ENCODE measurements around the gene NDUFA1. TPM values are rescaled to one million over a fixed set of nuclear protein-coding genes. Genes with fewer than 3 reads are reported as not detected.
A peak's percentile ranks its signal among the peaks of the same experiment; 100 is the strongest.
"Not testable (repeated sequence)": the region's sequence is repeated elsewhere in the genome, so short reads cannot be mapped to it uniquely, and the experiment has no call there.

NDUFA1 gene
- total and polyA plus RNA-seq, 2 donors from 2014 or later, result 114 to 512 TPM

DNA sequence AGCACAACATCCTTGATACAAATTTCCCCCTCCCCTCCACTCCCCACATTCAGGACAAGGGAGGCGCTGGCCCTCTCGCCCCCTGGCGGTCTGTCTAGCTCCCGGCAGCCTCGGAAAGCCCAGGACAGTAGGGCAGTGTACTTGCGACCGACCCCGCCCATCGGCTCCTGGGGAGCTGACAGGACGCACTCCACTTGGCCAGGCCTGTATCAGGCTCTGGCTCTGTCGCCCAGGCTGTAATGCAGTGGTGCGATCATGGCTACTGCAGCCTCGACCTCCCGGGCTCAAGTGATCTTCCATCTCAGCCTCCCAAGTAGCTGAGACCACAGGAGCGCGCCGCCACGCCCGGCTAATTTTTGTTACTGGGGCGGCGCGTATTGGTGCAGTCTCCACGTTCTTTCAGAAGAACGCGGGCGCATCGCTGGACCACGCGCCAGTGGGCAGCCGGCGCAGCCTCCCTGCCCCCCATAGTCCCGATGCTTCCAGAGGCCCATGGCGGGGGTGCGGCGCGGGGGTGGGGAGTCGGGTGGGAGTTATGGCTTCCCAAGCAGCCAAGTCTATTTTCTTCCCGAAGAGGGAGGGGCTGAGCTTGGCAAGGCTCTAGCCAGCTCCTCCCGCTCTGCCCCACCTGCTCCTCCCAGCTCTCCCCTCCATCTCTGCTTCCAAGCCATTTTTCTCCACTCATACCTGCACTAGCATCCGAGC is 16.2 kb downstream of the NDUFA1 start:
- intact Hi-C loops (cut with DNase I), result no loop called here
- FAIRE-seq (no peak), DNase-seq (peak; percentile 69 to 85 (median 76))
- no peak overlapping the region for H3K27ac ChIP-seq (ENCODE audit: low read depth in 2 of 2, low read length in 2 of 2)
- no peaks in the 10 kb centered on the region for H3K36me3 ChIP-seq (ENCODE audit: control insufficient read depth in 2 of 3, insufficient read depth in 3 of 3, low read length in 3 of 3)
- H3K4me1 ChIP-seq (ENCODE audit: control insufficient read depth in 2 of 3, insufficient read depth in 2 of 3, low read depth in 1 of 3, low read length in 3 of 3), result no peaks in the 10 kb centered on the region
- H3K9me3 ChIP-seq (ENCODE audit: control insufficient read depth in 2 of 3, insufficient read depth in 1 of 3, low read length in 3 of 3), result no peaks in the 10 kb centered on the region
- TF ChIP-seq, protein P1, sequence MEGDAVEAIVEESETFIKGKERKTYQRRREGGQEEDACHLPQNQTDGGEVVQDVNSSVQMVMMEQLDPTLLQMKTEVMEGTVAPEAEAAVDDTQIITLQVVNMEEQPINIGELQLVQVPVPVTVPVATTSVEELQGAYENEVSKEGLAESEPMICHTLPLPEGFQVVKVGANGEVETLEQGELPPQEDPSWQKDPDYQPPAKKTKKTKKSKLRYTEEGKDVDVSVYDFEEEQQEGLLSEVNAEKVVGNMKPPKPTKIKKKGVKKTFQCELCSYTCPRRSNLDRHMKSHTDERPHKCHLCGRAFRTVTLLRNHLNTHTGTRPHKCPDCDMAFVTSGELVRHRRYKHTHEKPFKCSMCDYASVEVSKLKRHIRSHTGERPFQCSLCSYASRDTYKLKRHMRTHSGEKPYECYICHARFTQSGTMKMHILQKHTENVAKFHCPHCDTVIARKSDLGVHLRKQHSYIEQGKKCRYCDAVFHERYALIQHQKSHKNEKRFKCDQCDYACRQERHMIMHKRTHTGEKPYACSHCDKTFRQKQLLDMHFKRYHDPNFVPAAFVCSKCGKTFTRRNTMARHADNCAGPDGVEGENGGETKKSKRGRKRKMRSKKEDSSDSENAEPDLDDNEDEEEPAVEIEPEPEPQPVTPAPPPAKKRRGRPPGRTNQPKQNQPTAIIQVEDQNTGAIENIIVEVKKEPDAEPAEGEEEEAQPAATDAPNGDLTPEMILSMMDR (IDR thresholded peaks at IDR 0.05; ENCODE audit: borderline replicate concordance, extremely low read depth, insufficient read depth), result peak; percentile 28
- peak overlapping the region in 1 of 3 donors; percentile 39 for H3K4me3 ChIP-seq (ENCODE audit: low read length in 3 of 3)
- no peak overlapping the region for H3K9ac ChIP-seq (ENCODE audit: low read length in 3 of 3)
- H3K27me3 ChIP-seq (ENCODE audit: control insufficient read depth, insufficient read depth, low read length), result no peaks in the 10 kb centered on the region

DNA sequence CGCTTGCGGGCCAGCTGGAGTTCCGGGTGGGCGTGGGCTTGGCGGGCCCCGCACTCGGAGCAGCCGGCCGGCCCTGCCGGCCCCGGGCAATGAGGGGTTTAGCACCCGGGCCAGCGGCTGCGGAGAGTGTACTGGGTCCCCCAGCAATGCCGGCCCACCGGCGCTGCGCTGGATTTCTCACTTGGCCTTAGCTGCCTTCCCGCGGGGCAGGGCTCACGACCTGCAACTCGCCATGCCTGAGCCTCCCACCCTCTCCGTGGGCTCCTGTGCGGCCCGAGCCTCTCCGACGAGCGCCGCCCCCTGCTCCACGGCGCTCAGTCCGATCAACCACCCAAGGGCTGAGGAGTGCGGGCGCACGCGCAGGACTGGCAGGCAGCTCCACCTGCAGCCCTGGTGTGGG is 19.0 kb downstream of the NDUFA1 start:
- H3K9ac ChIP-seq (ENCODE audit: low read length in 3 of 3); H3K4me3 ChIP-seq (ENCODE audit: low read length in 3 of 3); intact Hi-C loops (cut with DNase I); H3K4me1 ChIP-seq (ENCODE audit: control insufficient read depth in 2 of 3, insufficient read depth in 2 of 3, low read depth in 1 of 3, low read length in 3 of 3); H3K36me3 ChIP-seq (ENCODE audit: control insufficient read depth in 2 of 3, insufficient read depth in 3 of 3, low read length in 3 of 3); FAIRE-seq; H3K27me3 ChIP-seq (ENCODE audit: control insufficient read depth, insufficient read depth, low read length); DNase-seq; H3K9me3 ChIP-seq (ENCODE audit: control insufficient read depth in 2 of 3, insufficient read depth in 1 of 3, low read length in 3 of 3); H3K27ac ChIP-seq (ENCODE audit: low read depth in 2 of 2, low read length in 2 of 2): not testable (repeated sequence)

DNA sequence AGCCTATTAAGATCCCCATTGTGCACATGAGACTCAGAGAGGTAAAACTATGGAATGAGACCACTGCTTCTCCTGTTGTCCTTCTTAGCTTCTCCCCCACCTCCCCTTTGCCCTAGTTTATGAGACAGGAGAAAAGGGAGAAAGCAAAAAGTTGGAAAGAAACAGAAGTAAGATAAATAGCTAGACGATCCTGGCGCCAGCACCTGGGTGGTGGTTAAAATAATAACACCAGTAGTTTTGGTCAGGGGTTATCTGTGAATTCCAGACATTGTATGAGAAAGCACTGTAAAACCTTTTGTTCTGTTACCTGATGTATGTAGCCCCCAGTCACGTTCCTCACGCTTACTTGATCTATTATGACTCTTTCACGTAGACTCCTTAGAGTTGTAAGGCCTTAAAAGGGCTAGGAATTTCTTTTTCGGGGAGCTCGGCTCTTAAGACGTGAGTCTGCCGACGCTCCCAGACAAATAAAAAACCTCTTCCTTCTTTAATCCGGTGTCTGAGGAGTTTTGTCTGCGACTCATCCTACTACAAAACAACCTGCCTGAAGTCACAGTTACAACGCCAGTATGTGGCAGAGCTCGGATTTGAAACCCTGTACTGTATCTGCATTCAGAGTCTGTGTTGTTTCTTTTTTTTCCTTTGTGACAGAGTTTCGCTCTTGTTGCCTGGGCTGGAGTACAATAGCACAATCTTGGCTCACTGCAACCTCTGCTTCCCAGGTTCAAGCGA is 20.5 kb downstream of the NDUFA1 start:
- H3K27me3 ChIP-seq (ENCODE audit: control insufficient read depth, insufficient read depth, low read length); intact Hi-C loops (cut with DNase I); H3K4me3 ChIP-seq (ENCODE audit: low read length in 3 of 3); FAIRE-seq; H3K9me3 ChIP-seq (ENCODE audit: control insufficient read depth in 2 of 3, insufficient read depth in 1 of 3, low read length in 3 of 3); H3K4me1 ChIP-seq (ENCODE audit: control insufficient read depth in 2 of 3, insufficient read depth in 2 of 3, low read depth in 1 of 3, low read length in 3 of 3); H3K36me3 ChIP-seq (ENCODE audit: control insufficient read depth in 2 of 3, insufficient read depth in 3 of 3, low read length in 3 of 3); H3K27ac ChIP-seq (ENCODE audit: low read depth in 2 of 2, low read length in 2 of 2); H3K9ac ChIP-seq (ENCODE audit: low read length in 3 of 3): not testable (repeated sequence)
- peak in 1 of 5 donors; percentile 8 for DNase-seq

DNA sequence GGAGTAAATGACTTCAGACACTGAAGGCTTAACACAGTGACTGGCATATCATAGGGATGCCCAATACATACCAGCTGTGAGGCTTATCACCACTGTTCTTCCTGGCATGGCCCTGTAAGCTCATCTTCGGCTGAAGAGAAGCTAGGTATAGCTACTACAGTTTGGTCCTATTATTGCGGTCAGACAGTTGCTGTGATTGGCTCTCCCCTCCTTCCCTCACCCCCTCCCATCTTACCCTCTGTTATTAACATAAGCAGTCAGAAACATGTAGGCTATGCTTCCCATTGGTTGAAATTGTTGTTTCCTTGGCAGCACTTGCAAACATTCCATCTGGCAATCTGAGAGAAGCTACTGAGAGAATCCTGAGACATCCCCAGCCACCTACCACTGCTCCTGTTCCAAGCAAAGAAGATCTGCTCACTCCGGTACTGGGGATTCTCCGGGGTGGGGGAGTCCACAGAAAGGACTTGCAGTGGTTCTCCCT is 24.3 kb downstream of the NDUFA1 start, which contains the start of gene AKAP14:
TSS of gene AKAP14 (plus strand) at position 51 of the 484 bp plus-strand sequence. CDS start 7,331 bp downstream, outside the sequence.
- H3K27me3 ChIP-seq (ENCODE audit: control insufficient read depth, insufficient read depth, low read length), result no peaks in the 10 kb centered on the region
- no peak within 1 kb of the TSS for H3K9ac ChIP-seq (ENCODE audit: low read length in 3 of 3)
- DNase-seq, result no peak
- TF ChIP-seq, protein P1 (IDR thresholded peaks at IDR 0.05; ENCODE audit: borderline replicate concordance, extremely low read depth, insufficient read depth), result no peak
- no peaks in the 10 kb centered on the region for H3K36me3 ChIP-seq (ENCODE audit: control insufficient read depth in 2 of 3, insufficient read depth in 3 of 3, low read length in 3 of 3)
- intact Hi-C loops (cut with DNase I), result no loop called here
- FAIRE-seq, result no peak
- H3K27ac ChIP-seq (ENCODE audit: low read depth in 2 of 2, low read length in 2 of 2), result no peak within 1 kb of the TSS
- H3K4me3 ChIP-seq (ENCODE audit: low read length in 3 of 3), result no peak within 1 kb of the TSS
- H3K4me1 ChIP-seq (ENCODE audit: control insufficient read depth in 2 of 3, insufficient read depth in 2 of 3, low read depth in 1 of 3, low read length in 3 of 3), result no peaks in the 10 kb centered on the region
- H3K9me3 ChIP-seq (ENCODE audit: control insufficient read depth in 2 of 3, insufficient read depth in 1 of 3, low read length in 3 of 3), result no peaks in the 10 kb centered on the region

Measured in kidney (tissue), 14 donors.